ENCODE measurements around the gene SRCAP. TPM values are rescaled to one million over a fixed set of nuclear protein-coding genes. Genes with fewer than 3 reads are reported as not detected.

SRCAP gene
- total and polyA plus RNA-seq, 2 of the 8 experiments (the other 6 are each of a cell fraction or from before 2014, with no cell fraction given), result 5.5 to 54.3 TPM

DNA sequence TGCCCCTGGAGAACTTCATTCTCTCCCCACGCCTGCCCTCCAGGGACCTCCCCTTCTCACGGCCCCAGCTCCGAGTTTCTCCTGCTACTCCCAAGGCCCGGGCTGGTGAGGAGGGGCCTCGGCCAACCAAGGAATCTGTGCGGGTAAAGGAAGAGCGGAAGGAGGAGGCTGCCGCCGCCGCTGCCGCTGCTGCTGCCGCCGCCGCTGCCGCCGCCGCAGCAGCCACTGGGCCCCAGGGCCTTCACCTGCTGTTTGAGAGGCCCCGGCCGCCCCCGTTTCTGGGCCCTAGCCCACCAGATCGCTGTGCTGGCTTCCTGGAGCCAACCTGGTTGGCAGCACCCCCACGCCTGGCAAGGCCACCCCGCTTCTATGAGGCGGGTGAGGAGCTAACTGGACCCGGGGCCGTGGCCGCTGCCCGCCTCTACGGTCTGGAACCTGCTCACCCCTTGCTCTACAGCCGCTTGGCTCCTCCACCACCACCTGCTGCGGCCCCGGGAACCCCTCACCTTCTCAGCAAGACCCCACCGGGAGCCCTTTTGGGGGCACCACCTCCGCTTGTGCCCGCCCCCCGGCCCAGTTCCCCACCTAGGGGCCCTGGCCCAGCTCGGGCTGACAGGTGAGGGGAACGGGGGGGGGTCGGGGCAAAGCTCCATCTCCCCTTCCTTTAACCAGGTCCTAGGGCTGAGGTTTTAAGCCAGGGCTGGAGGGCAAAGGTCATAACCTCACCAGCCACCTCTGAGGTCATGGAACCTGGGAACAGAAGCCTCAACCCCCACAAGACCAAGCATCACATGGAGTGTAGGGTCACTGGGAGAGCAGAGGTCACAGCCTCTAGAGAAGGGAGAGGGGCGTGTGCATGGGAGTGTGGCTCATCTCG, 29.7 kb upstream of the SRCAP start:
- H3K36me3 ChIP-seq (ENCODE audit: control insufficient read depth in 2 of 4, insufficient read depth in 4 of 4, low read length in 3 of 4), result peaks cover 0 to 16% (median 0%) of the 10 kb centered on the region in 4 experiments; a peak in 4 of 8 replicates
- H3K23ac ChIP-seq (ENCODE audit: insufficient read length), result no peak overlapping the region
- no peak overlapping the region for H3K56ac ChIP-seq (replicated peaks; ENCODE audit: insufficient read length, low read depth, low read length)
- H3K4me2 ChIP-seq (ENCODE audit: insufficient read depth in 1 of 2, low read depth in 2 of 2, low read length in 2 of 2), result no peak overlapping the region
- DNase-seq (ENCODE audit: low read depth in 1 of 2, low spot score in 2 of 2) (no peak), FAIRE-seq (no peak)
- no peak overlapping the region for H3K27ac ChIP-seq (ENCODE audit: low read depth, low read length)
- no peak overlapping the region for H2BK120ac ChIP-seq (replicated peaks; ENCODE audit: low read depth, low read length)
- no peak overlapping the region for H2BK5ac ChIP-seq (ENCODE audit: low read depth, low read length)
- H4K91ac ChIP-seq (replicated peaks; ENCODE audit: insufficient read length, low read length), result no peak overlapping the region
- H4K20me1 ChIP-seq (replicated peaks in 1 of 2; ENCODE audit: control insufficient read depth in 1 of 2, insufficient read depth in 2 of 2, low read length in 2 of 2), result peaks cover 12 to 44% of the 10 kb centered on the region in 2 experiments
- no peaks in the 10 kb centered on the region for H3K9me3 ChIP-seq (ENCODE audit: insufficient read depth in 2 of 2, low read depth in 1 of 2, low read length in 1 of 2)
- H3K79me2 ChIP-seq (ENCODE audit: control insufficient read depth in 1 of 2, insufficient read depth in 2 of 2, low read length in 2 of 2), result no peaks in the 10 kb centered on the region
- CTCF ChIA-PET (ENCODE audit: partially characterized antibody), result interaction anchor here (1.1 to 2.5 kb wide), 3 partner anchors 9 to 39 kb away, joined by 3 to 9 read pairs (median 3); no protein-coding TSS in a partner anchor
- no peak overlapping the region for H3K18ac ChIP-seq (ENCODE audit: extremely low read depth, low read length)
- H2AK5ac ChIP-seq (ENCODE audit: low read depth, low read length), result no peak overlapping the region
- H3K9ac ChIP-seq (replicated peaks in 1 of 4; ENCODE audit: extremely low read depth in 1 of 4, low read depth in 3 of 4, low read length in 3 of 4), result no peak overlapping the region
- 98% methylated on average over 22 of the region's 41 CpGs; no CpG with 5 or more reads in 1 of the 2 experiments for WGBS, 2 experiments (ENCODE audit: extremely low coverage in 1 of 2, insufficient coverage in 1 of 2, insufficient read length in 1 of 2, insufficient replicate concordance in 2 of 2, low coverage in 1 of 2, low lambda C conversion rate in 2 of 2, missing lambda C conversion rate in 1 of 2)
- H3K4ac ChIP-seq (replicated peaks; ENCODE audit: insufficient read length, low read depth, low read length), result no peak overlapping the region
- no peak overlapping the region for H2BK12ac ChIP-seq (ENCODE audit: low read depth, low read length)
- H3K23me2 ChIP-seq (ENCODE audit: low read depth, low read length), result no peaks in the 10 kb centered on the region
- no peak overlapping the region for H3K14ac ChIP-seq (ENCODE audit: insufficient read length)
- H4K5ac ChIP-seq (ENCODE audit: insufficient read length, low read depth, low read length), result no peak overlapping the region
- no peak overlapping the region for H3K4me3 ChIP-seq (ENCODE audit: extremely low read depth in 1 of 4, insufficient read depth in 2 of 4, low read depth in 3 of 4, low read length in 4 of 4)
- H3K79me1 ChIP-seq (ENCODE audit: low read depth, low read length), result no peaks in the 10 kb centered on the region
- H3K27me3 ChIP-seq (replicated peaks in 1 of 4; ENCODE audit: control insufficient read depth in 3 of 4, extremely low read depth in 1 of 4, insufficient read depth in 3 of 4, low read length in 3 of 4), result peaks cover 48 to 91% (median 74%) of the 10 kb centered on the region in 4 experiments
- H3K4me1 ChIP-seq (replicated peaks in 1 of 4; ENCODE audit: control insufficient read depth in 3 of 4, insufficient read depth in 4 of 4, low read length in 3 of 4), result no peaks in the 10 kb centered on the region
- H4K8ac ChIP-seq (ENCODE audit: extremely low read depth, insufficient read depth, low read length), result no peak overlapping the region
- no peak overlapping the region for H2BK20ac ChIP-seq (ENCODE audit: low read length)
- H2AFZ ChIP-seq (ENCODE audit: low read length), result no peak overlapping the region
- POLR2A ChIA-PET (ENCODE audit: partially characterized antibody), result interaction anchor here (0.6 to 1.8 kb wide), 3 partner anchors 8 to 35 kb away, joined by 4 to 5 read pairs (median 4); no protein-coding TSS in a partner anchor
- no peak overlapping the region for H2BK15ac ChIP-seq (ENCODE audit: low read length)

Measured in H1 (cell line).